ENCODE measurements around the gene TTC1.

The TTC1 gene

GRCh38 chr5:159969966-159970365 lies 39.0 kb upstream of the TTC1 start:
- no peak for TF ChIP-seq CTCF (conservative IDR thresholded peaks at IDR 0.05; ENCODE audit: low read depth)
- ChIA-PET CTCF (interaction anchor here (0.6 to 0.9 kb wide), 2 partner anchors 41 to 521 kb away, joined by 3 read pairs; no protein-coding TSS in a partner anchor), POLR2A (ENCODE audit: low non-redundant PET) (no interaction called here)
- no peak for DNase-seq (ENCODE audit: low spot score)
- no peak overlapping the region for H3K27ac ChIP-seq

- CTCF ChIA-PET = interaction anchor here (0.6 to 1.3 kb wide), 2 partner anchors 16 to 500 kb away, joined by 4 to 5 read pairs; no protein-coding TSS in a partner anchor
- DNase-seq (ENCODE audit: low spot score) = no peak
- H3K27ac ChIP-seq = no peak overlapping the region
- TF ChIP-seq CTCF (conservative IDR thresholded peaks at IDR 0.05; ENCODE audit: low read depth) = no peak
- POLR2A ChIA-PET (ENCODE audit: low non-redundant PET) = no interaction called here
Observed at GRCh38 chr5:159971038-159971437, 37.9 kb upstream of the TTC1 start.

GRCh38 chr5:159971514-159971913 lies 37.4 kb upstream of the TTC1 start:
- ChIA-PET POLR2A (ENCODE audit: low non-redundant PET) (interaction anchor here (0.6 kb wide), 1 partner anchor 193 kb away, joined by 4 read pairs; no protein-coding TSS in a partner anchor), CTCF (interaction anchor here (0.6 to 1.3 kb wide), 2 partner anchors 16 to 501 kb away, joined by 4 to 5 read pairs; no protein-coding TSS in a partner anchor)
- H3K27ac ChIP-seq = no peak overlapping the region

GRCh38 chr5:159971931-159972461 lies 36.9 kb upstream of the TTC1 start:
- POLR2A ChIA-PET (ENCODE audit: low non-redundant PET) = interaction anchor here (0.6 kb wide), 1 partner anchor 193 kb away, joined by 4 read pairs; no protein-coding TSS in a partner anchor
- CTCF ChIA-PET = interaction anchor here (0.6 to 1.3 kb wide), 5 partner anchors 10 to 530 kb away, joined by 3 to 5 read pairs (median 4); no protein-coding TSS in a partner anchor
- H3K27ac ChIP-seq = no peak overlapping the region
- peak; percentile 34 for DNase-seq (ENCODE audit: low spot score)
- TF ChIP-seq CTCF (conservative IDR thresholded peaks at IDR 0.05; ENCODE audit: low read depth) = no peak

More at GRCh38 chr5:159971514-159971913, 37.4 kb upstream of the TTC1 start:
- no peak for TF ChIP-seq CTCF (conservative IDR thresholded peaks at IDR 0.05; ENCODE audit: low read depth)
- no peak for DNase-seq (ENCODE audit: low spot score)

GRCh38 chr5:159972538-159973362 lies 36.2 kb upstream of the TTC1 start:
- ChIA-PET POLR2A (ENCODE audit: low non-redundant PET) (no interaction called here), CTCF (interaction anchor here (0.6 to 1.3 kb wide), 5 partner anchors 9 to 531 kb away, joined by 3 to 5 read pairs (median 4); no protein-coding TSS in a partner anchor)
- no peak for DNase-seq (ENCODE audit: low spot score)

More at GRCh38 chr5:159972538-159973362, 36.2 kb upstream of the TTC1 start:
- no peak overlapping the region for H3K27ac ChIP-seq
- TF ChIP-seq CTCF (conservative IDR thresholded peaks at IDR 0.05; ENCODE audit: low read depth) = no peak

Data from RWPE1 (cell line).